RKO (cell line): Measurements from ENCODE around the gene SCAMP5.

ENCODE experiments used
- DNase-seq: peaks from one replicate; pipeline ENCODE4 v3.0.0-alpha.2; 2016; ENCODE audit warnings: low spot score

SCAMP5 gene, protein sequence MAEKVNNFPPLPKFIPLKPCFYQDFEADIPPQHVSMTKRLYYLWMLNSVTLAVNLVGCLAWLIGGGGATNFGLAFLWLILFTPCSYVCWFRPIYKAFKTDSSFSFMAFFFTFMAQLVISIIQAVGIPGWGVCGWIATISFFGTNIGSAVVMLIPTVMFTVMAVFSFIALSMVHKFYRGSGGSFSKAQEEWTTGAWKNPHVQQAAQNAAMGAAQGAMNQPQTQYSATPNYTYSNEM

DNA sequence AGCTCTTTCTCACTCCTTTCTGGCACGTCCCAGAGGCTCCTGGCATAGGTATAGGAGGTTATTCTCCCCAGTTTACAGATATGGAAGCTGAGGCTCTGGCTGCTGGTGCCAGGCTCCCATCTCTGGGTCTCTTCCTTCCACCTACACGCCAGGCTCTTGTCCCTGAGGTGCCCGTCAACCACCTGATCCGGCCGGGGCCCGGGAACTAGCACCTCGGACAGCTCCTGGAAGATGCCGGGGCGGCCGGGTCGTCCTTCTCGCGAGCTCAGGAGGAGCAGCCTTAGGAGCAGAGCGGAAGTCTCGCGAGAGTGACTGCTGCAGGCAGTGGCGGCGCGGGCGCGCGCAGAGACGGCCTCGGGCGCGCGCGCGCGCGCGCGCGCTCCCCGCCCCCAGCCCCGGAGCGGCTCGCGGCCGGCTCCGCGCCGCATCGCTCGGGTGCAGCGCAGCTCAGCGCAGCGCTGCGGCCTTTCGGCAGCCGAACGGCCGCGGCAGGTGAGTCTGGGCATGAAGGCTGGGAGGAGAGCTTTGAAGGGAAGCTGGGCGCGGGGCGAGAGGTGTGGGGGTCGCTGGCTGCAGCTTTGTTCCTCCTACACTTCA lies at the start of gene SCAMP5:
TSS of gene SCAMP5 (plus strand) at position 382 of the 597 bp plus-strand sequence. CDS start 16,277 bp downstream, outside the sequence.
- peak; percentile 97 for DNase-seq

DNA sequence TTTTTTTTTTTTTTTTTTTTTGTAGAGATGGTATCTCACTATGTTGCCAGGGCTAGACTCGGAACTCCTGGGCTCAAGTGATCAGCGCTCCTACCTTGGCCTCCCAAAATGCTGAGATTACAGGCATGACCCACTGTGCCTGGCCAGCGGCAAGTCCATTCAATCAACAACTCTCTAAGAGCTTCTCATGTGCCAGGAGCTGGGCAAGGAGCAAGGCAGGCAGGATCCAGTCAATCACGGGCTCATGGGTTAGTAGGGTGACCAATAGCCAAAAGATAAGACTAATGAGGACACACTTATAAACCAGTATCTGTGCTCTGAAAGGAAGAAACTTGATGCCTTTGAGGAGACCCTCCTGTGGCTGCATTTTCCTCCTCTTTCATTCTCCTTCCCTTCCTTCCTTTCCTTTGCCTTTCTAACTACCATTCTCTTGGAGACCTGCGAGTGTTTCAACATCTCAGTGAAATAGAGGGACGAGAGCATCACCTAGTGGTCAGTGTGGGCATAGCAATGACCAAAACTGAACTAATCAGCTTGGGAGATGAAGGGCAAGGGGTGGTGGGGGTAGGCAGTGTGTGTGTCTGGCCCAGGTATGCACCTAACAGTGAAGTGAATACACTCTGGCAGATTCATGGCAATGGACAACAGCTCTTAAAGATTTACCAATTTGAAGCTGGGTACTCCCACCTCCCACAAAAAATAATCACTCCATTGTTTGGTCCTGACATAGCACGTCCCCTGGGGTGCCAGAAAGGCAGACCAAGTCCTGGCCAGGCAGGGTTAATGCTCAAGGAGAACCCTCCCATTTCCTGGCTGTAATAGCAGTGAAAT lies 45.1 kb upstream of the SCAMP5 start:
- DNase-seq, result peak; percentile 67

DNA sequence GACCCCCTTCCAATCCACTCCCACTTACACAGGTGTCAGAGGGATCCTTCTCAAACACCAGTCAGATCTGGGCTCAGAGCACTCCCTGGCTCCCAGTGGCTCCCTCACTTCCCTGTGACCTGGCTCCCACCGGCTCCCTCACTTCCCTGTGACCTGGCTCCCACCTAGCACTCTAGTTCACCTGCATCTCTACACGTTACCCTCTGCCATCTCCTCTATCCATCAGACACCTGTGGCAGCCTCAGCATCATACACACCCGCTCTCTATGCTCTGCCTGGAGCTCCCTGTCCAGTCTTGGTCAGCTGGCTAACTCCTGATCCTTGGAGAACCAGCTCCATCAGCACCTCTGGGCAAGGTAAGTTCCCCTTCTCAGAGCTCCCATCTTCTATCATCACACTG lies 44.4 kb upstream of the SCAMP5 start:
- DNase-seq, result no peak

DNA sequence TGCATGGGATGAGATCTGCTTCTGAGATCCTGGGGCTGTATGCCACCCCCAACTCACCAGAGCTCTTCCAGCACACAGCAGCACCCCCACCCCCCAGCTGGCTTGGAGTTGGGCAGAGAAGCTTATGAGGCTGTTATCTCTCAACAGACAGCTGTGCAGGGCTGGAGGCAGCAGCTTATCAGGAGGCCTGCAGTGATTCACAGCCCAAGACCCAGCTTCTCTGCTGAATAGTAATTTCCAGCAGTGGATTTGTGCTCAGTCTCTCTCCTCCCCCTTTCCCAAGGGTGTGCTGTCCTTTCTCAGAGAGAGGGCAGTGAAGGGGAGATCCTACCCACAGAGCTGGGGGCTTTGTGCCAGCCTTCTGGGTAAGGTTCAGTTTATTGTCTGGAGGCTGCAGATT lies 40.8 kb upstream of the SCAMP5 start:
- DNase-seq, result peak; percentile 81

DNA sequence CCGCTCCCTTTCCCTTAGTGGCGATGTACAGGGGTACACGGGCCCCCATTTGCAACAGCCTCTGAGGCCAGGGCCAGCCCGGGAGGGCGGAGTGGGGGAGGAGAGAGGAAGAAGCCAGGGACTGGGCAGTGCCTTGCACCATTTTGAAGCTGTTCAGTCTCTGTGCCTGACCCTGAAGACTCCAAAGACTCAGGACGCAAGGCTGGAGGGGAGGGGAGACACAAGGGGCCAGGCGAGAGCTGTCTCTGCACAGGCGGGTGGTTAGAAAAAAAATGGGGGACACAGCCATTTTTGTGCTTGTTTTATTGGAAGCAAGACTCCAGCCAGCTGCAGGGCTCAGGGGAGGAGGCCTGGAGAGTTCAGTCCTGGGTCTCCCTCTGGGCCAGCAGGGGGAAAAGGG lies 40.3 kb upstream of the SCAMP5 start:
- peak; percentile 42 for DNase-seq

DNA sequence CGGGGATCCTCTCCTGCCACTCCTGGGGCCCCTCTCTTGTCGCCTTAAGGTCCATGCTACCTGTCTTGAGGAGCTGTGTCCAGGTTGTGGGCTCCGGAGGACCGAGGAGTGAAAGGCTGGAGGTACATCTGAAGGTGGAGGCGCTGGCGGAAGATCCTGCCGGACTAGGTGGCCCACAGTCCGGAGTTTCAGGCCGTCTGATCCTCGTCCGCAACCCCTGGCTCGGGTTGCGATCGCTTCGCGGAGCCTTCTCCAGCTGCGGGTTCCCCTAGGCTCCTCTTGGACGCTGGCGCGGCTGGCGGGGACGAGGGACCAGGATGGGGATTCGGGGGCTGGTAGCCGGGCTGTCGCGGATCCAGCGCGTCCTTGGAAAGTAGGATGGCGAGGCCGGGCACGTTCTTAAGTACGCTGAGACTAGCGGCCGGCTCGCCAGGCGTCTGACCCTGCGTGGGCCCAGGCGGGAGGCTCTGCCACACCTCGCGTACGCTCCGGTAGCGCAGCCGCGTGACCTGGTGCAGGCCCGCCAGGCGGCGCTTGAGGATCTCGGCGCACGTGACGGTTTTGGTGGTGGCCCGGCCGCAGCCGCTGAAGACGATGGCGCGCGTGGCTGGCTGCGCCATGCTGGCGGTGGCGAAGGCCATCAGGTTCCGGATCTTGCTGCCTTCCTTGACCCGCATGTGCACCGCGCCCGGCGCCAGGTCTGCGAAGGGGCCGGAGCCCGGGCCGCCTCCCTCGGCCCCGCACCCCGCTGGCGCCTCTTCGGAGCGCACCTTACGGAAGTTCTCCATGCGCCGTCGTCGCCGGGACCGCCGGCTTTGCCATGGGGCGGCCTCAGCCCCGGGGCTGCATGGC lies 39.3 kb upstream of the SCAMP5 start:
- peak; percentile 88 for DNase-seq

DNA sequence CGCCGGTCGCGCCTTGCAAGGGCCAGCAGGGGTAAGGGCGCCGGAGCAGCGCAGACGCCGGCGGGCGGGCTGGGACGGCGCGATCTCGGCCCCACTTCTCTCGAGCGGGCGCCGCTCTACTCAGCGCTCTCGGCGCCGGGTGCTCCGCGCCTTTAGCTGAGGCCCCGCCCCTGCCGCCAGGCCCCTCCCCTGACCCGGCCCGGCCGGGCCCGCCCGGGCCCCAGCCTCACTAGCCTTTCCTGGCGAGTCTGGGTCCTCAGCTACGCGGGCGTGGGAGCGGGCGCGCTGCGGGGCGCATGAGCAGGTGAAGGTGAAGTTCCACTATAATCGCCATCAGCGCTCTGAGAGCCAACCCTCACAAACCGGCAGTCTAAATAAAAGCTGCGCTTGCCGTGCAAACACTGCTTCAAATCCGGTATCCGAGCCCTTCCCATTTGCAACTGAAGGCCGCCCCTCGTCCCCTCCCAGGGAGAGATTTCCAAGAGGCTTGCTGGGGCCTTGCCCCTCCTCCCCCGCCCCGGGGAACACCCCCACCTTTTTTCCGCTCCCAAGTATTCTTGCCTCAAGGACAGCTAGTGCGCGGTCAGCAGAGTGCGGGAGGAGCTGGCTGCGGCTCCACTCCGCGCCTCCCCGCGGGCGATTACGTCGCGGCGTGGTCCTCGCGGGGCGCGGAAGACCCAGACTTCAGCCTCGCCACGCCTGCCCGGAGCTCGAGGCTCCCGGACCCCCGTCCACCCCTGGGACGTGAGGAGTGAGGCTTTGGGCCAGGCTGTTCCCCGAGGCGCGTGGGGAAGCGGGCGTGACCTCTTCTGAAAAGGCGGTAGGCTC lies 38.5 kb upstream of the SCAMP5 start, which contains the start of gene RPP25:
TSS of gene RPP25 (minus strand) at position 125 of the 828 bp plus-strand sequence. CDS start 189 bp downstream, outside the sequence.
- peak; percentile 91 for DNase-seq

DNA sequence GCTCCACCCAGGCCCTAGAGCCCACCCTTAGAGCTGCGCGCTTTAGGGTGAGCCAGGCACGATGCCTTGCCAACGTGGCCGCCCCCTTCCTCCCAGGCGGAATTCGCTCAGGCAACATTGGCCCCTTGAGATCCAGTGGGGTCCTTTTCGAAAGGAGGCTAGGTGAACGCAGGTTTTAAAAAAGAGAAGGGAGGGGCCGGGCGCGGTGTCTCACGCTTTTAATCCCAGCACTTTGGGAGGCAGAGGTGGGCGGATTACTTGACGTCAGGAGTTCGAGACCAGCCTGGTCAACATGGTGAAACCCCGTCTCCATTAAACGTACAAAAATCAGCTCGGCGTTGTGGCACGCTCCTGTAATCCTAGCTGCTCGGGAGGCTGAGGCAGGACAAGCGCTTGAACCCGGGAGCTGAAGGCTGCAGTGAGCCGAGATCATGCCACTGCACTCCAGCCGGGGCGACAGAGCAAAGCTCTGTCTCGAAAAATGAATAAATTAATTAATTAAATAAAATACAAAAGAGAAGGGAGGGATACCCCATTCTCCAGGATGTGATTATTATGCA lies 37.8 kb upstream of the SCAMP5 start:
- peak; percentile 57 for DNase-seq

DNA sequence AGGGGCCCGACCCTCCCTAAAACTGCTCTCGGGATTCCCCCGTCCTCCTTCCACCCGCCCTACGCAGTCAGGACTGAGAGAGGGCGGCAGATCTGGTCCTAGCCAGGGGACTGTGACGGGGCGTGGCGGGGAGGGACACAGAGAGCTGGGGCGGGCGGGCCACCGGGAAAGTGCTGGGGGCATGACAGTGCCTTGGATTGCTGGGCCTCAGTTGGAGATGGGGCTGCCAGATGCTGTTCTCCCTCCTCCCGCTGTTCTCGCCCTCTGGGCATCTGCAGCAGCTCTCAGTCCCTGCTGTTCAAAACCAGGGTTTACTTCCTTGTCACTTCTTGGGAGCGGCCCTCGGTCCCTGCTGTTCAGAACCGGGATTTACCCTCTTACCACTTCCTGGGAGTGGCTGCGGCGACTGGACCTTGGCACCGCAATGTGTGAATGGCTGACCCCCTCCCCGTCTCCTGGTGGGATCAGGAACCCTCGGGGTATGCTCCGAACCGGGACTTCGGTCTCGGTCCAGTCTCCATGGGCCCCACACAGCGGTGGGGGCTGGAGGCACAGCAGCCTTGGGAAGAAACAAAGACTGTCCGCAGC lies 36.9 kb upstream of the SCAMP5 start:
- no peak for DNase-seq

DNA sequence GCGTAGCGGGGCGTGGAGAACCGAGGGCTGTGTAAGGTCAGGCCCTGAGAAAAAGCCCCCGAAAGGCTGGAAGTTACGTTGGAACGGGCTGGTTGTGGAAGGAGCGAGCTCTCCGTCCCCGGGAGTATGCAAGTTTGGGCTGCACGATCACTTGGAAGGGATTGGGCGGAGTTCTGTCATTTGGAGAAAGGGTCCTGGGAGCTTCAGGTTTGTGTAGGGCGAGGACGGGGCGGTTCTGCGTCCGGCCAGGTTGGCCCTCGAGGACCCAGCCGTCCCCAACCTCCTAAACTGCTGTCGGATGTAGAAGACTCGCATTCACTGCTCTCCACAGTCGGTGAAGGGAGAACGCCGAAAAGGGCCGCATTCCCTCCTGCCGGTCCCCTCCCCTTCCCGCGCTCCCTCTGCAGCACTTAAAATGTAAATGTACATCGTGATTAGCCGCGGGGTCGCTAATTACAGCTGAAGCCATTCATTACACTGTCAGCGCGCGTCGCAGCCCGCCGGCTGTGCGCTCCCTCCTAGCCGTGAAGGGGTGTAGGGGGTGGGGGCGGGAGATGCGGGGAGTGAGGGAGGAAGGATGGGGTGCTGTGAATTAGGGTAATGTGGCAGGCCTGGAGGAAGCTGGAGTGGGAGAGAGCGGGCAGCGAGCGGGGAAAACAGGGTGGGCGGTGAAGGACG lies 36.3 kb upstream of the SCAMP5 start:
- no peak for DNase-seq

DNA sequence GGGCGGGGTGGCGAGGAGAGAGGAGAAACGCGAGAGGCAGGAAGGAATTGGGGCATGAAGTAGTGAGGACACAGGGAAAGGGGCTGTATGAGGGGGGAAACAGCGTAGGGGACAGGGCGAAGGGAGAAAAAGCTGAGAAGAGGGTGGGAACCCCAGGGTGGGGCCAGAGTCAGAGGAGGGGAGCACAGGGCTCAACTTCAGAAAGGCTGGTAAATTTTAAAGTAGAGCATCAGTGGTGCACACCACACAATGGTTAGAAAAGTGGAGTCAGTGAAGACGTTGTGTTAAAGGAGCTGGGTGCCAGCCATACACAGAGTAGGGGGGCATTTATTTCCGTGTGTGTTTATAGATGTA lies 35.8 kb upstream of the SCAMP5 start:
- no peak for DNase-seq

DNA sequence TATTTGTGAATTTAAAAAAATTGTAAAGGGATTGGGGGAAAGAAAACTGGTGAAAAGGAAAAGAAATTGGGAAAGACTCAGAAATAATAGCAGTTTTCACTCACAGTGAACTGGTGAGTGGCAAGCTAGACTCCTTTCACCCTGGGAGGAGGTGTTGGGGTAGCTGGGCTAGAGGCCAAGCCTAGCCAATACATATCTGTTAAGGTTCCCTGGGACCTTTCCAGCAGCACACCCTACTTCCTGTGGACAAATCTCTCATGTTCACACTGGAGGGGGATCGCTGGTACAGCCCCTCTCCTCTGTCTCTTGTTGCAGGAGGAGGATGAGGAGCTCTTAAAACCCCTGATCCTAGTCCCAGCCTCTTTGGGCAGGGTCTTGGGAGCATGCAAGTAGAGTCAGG lies 35.1 kb upstream of the SCAMP5 start:
- DNase-seq, result no peak

DNA sequence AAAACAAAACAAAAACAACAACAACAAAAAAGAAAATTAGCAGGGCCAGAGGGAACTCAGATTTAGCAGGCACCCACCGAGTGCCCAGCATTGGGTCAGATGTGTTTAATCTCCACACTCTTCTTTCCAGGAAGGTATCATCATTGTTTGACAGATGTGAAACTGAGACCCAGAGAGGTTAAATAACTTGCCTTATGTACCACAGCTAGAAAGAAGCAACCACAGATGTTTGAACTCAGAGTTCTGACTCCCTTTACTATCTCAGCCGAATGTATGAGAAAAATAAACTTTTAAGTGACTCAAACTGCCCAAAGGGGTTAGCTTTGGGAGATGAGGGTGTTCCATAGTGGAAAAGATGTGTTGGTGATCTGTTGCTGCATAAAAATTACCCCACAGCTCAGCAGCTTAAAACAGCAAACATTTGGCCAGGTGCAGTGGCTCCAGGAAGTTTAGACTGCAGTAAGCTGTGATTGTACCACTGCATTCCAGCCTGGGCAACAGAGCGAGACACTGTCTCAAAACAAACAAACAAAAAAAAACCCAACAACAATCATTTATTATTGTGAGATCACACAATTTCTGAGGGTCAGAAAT lies 34.3 kb upstream of the SCAMP5 start:
- no peak for DNase-seq

DNA sequence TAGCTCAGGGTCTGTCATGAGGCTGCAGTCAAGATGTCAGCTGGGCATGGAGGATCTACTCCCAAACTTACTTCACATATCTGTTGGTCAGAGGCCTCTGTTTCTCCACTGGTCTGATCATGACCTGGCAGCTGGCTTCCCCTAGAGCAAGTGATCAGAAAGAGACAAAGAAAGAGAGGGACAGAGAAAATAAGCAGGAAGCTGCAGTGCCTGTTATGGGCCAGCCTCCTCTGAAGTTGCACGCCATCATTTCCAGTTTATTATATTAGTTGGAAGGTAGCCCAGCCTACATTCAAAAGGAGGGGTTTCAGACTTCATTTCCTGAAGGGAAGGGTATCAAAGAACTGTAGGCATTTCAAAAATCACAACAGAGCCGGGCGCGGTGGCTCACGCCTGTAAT lies 33.7 kb upstream of the SCAMP5 start:
- no peak for DNase-seq

DNA sequence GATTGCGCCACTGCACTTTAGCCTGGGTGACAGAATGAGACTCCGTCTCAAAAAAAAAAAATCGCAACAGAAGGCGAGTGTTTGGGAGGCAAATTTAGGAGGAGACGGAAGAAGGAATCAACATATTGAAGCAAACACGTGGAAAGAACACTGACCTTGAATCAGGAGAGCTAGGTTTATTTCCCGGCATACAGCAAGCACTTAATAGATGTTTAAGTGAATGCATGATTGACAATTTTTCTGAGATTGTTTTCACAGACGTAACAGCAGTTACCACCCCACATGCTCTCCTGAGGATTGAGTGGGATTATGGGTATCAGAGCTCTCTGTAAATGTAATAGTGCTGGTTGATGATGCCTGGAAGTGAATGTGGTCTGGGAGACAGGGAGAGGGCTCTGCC lies 33.1 kb upstream of the SCAMP5 start:
- DNase-seq, result no peak

DNA sequence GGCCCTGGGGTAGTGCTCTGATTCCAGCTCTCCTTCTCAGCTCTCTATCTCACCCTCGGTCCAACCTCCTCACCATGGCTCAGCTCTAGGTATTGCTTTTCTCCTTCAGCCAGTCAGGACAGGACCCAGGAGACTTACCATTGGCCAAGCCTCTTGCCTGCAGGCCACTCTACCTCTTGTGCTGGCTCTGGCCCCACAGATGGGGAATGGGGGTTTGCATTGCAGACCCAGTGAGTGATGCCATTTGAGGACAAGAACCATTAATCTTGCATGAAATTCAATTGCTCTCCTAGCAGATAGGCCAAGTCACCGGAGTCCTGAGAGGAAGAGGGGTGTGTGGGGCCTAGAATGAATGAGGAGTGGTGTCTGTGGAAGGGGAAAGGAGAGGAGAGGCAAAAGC lies 32.7 kb upstream of the SCAMP5 start:
- DNase-seq, result no peak

DNA sequence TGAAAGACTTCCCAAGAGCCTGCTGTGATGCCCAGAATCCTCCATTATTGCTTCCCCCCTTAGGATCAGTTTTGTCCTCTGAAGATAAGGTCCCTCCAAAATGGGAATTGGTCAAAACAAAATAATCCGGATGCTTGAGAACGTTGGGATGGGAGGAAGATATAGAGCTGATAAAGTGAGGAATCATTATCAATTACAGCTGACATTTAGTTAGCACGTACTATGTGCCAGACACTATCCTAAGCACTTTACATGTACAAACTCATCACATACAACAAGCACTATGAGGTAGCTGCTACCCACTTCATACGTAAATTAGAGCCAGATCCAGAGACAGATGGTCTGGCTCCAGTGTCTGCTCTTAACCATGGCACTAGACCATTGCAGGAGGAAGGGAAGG lies 32.1 kb upstream of the SCAMP5 start:
- no peak for DNase-seq

DNA sequence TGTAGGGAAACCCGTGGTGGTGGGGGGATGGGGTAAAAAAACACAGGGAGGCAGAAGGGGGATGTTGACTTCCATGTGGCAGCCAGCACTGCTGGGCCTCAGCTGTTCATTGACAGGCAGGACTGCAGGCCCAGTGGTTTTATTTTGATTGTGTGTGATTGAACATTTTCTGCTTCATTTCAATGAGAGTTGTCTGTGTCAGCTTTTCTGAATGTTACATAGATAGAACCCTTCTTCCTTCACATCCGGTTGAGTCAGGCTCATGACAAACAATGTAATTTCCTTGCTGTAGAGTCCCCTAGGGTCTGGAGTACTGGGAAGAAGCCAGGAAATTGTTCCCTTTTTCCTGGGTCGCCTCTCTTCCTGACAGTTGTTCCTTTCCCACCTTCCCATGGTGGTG lies 30.6 kb upstream of the SCAMP5 start:
- DNase-seq, result peak; percentile 80

DNA sequence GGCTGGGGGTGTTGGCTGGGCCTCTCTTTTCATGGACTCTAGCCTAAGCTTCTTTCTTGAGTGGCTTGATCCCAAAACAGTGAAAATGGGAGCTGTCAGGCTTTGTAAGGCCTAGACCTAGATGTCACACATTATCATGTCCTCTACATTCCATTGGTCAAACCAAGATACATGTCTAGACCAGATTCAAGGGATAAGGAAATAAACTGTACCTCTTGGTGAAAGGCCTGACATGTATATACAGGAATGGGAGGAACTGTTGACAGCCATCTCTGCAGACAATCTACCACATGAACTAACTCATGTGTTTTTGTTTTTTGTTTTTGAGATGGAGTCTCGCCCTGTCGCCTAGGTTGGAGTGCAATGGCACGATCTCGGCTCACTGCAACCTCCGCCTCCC lies 27.7 kb upstream of the SCAMP5 start:
- DNase-seq, result no peak

DNA sequence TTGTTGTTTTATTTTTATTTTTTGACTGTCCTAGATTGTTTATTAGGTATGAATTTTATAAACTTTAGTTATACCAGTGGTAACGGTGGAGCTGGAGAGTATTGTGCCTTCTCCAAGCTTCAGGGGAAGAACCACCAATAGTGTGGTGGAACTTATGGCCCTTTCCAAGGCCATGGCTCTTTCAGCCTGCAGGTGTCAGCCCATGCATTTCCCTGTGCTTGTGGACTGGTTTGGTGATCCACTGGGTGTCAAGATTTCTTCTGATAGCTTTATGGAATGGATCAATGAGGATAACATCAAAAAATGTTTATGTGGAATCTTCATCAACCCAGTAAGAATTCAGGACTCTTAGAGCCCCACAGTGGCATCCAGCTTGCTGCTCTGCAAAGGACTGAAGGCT lies 19.2 kb upstream of the SCAMP5 start:
- DNase-seq, result no peak
